GM21786 (cell line): ENCODE data around the gene INTS12.
"Not testable (repeated sequence)": the region's sequence is repeated elsewhere in the genome, so short reads cannot be mapped to it uniquely, and the experiment has no call there.

Experiments
- ATAC-seq: cut with Tn5 transposase; IDR thresholded peaks from one replicate; pipeline ENCODE4 v1.9.1; 2021; ENCODE audit not compliant: unreplicated experiment

INTS12 gene

GRCh38 chr4:105708181-105709080 is at the start of gene INTS12, which contains the start of gene GSTCD:
TSS of gene INTS12 (minus strand) at chr4:105708689. CDS start at chr4:105700005, 8,684 bp downstream.
TSS of gene GSTCD (plus strand) at chr4:105708784. CDS start at chr4:105717614, 8,830 bp downstream.
- peak; percentile 75 for ATAC-seq

- ATAC-seq = no peak
These were observed 46.9 kb upstream of the INTS12 start for GRCh38 chr4:105755375-105755774.

GRCh38 chr4:105753361-105753760 is 44.9 kb upstream of the INTS12 start:
- no peak for ATAC-seq

- no peak for ATAC-seq
These were observed 43.3 kb upstream of the INTS12 start for GRCh38 chr4:105751718-105752299.

- no peak for ATAC-seq
These were observed 39.7 kb upstream of the INTS12 start for GRCh38 chr4:105748222-105748621.

GRCh38 chr4:105741548-105741947 is 33.1 kb upstream of the INTS12 start:
- ATAC-seq = no peak

- ATAC-seq = not testable (repeated sequence)
These were observed 26.7 kb upstream of the INTS12 start for GRCh38 chr4:105735217-105735616.

GRCh38 chr4:105729895-105730294 is 21.4 kb upstream of the INTS12 start:
- not testable (repeated sequence) for ATAC-seq

GRCh38 chr4:105725623-105726022 is 17.1 kb upstream of the INTS12 start:
- no peak for ATAC-seq

GRCh38 chr4:105719204-105719603 is 10.7 kb upstream of the INTS12 start:
- no peak for ATAC-seq

GRCh38 chr4:105715692-105716278 is 7.3 kb upstream of the INTS12 start:
- no peak for ATAC-seq

- ATAC-seq = no peak
These were observed 6.4 kb upstream of the INTS12 start for GRCh38 chr4:105714932-105715331.

GRCh38 chr4:105714071-105714521 is 5.6 kb upstream of the INTS12 start:
- ATAC-seq = peak; percentile 65

- ATAC-seq = no peak
These were observed 4.3 kb upstream of the INTS12 start for GRCh38 chr4:105712766-105713165.

GRCh38 chr4:105710678-105711077 is 2.2 kb upstream of the INTS12 start:
- no peak for ATAC-seq

- ATAC-seq = no peak
These were observed 1.6 kb upstream of the INTS12 start for GRCh38 chr4:105710012-105710600.

GRCh38 chr4:105709081-105709450 is 577 bp upstream of the INTS12 start:
- ATAC-seq = peak; percentile 30

- ATAC-seq = no peak
These were observed 708 bp downstream of the INTS12 start for GRCh38 chr4:105707782-105708180.

- ATAC-seq = no peak
These were observed 9.9 kb downstream of the INTS12 start for GRCh38 chr4:105698607-105699006.

GRCh38 chr4:105695832-105696231 is 12.7 kb downstream of the INTS12 start:
- not testable (repeated sequence) for ATAC-seq

GRCh38 chr4:105694812-105695211 is 13.7 kb downstream of the INTS12 start:
- not testable (repeated sequence) for ATAC-seq
